Adipocyte (in vitro differentiated cells): ENCODE measurements around the gene ZMYM1.

Experiments used
- DNase-seq: peaks from one replicate; pipeline ENCODE4 v3.0.0-alpha.2; 2015; ENCODE audit warnings: low read depth
- H3K27me3 ChIP-seq: replicated peaks from 2 replicates; pipeline ENCODE4 v1.7.0; 2013; ENCODE audit warnings: mild to moderate bottlenecking, low read length, moderate library complexity; ENCODE audit not compliant: control insufficient read depth, insufficient read depth
- H3K36me3 ChIP-seq: 2 replicates; pipeline ENCODE4 v1.7.0; 2013; ENCODE audit warnings: low read length, mild to moderate bottlenecking, moderate library complexity; ENCODE audit not compliant: control insufficient read depth, insufficient read depth, severe bottlenecking
- H3K4me1 ChIP-seq: 2 replicates; pipeline ENCODE4 v1.7.0; 2013; ENCODE audit warnings: mild to moderate bottlenecking, low read length, moderate library complexity; ENCODE audit not compliant: control insufficient read depth, insufficient read depth
- H3K4me3 ChIP-seq: 2 replicates; pipeline ENCODE4 v1.7.0; 2013; ENCODE audit warnings: mild to moderate bottlenecking, low read length, moderate library complexity
- H3K9ac ChIP-seq: 2 replicates; pipeline ENCODE4 v1.7.0; 2013; ENCODE audit warnings: mild to moderate bottlenecking, low read length, moderate library complexity
- H3K9me3 ChIP-seq: 2 replicates; pipeline ENCODE4 v1.7.0; 2013; ENCODE audit warnings: mild to moderate bottlenecking, low read length, moderate library complexity; ENCODE audit not compliant: control insufficient read depth

The ZMYM1 gene

DNA sequence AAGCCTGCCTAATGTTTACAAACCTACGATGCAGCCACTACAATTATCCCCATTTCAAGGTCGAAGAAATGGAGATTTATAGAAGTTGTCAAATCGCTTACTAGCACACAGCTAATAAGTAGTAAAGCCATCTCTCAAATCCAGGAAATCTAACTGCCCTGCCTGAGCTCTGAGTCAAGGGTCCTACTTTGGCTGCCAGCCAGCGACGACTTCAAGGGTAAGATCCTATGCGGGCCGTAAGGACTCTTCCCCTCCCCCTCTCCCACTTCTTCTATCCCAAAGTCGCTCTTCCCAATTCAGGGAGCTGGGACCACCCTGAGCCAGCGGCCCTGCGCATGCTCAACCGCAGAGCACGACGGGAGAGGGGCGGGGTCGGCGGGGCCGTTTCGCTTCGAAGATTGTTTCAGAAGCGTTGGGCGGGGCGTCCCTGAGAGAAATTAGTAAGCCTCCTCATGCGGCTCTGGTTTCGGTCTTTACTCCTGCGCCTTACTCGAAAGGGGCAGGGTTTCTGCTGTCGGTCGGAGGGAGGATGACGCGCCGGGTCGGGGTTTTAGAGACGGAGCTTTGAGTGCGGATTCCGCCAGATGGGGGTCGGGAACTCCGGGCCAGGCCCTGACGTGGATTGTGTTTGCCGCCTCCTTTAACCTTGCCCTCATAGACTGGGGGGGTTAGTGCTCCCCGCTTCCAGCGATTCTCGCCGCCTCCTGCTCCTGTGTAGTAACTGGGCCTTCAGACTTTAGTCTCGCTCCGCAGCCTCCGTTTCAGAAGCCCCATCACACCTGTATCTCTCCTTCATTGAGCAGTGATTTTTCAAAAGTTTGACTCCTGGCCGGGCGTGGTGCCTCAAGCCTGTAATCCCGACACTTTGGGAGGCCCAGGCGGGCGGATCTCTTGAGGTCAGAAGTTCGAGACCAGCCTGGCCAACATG is at the start of gene ZMYM1:
Gene ZMYM1, plus strand, starts transcription at position 383 of the 928 bp plus-strand sequence. CDS start 14,603 bp downstream, outside the sequence.
- H3K4me3 ChIP-seq: peak within 1 kb of the TSS; percentile 98
- H3K9me3 ChIP-seq: no peaks in the 10 kb centered on the region
- no peaks in the 10 kb centered on the region for H3K27me3 ChIP-seq
- peak; percentile 94 for DNase-seq
- H3K36me3 ChIP-seq: no peaks in the 10 kb centered on the region
- H3K9ac ChIP-seq: peak within 1 kb of the TSS; percentile 97
- peaks cover 11% of the 10 kb centered on the region for H3K4me1 ChIP-seq

DNA sequence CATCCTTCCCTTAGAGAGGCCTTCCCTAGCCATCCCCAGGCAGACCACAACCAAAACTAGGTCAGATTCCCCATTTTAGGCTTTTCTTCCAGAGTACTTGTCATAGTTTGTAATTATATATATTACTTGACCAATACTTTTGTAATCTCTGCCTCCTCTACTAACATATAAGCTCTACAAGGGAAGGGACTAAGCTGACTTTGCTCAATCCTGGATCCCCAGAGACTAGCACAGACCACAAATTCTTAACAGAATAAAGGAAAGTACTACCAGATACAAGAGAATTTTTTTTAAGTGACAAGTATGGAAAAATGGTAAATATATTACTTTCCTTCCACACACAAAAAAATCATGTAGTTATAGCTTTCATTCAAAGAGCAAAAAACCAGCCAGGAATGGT is 49.4 kb upstream of the ZMYM1 start:
- Histone ChIP-seq H3K4me1 (peaks cover 15% of the 10 kb centered on the region), H3K27me3 (no peaks in the 10 kb centered on the region), H3K36me3 (peaks cover 16% of the 10 kb centered on the region), H3K9me3 (peaks cover 3% of the 10 kb centered on the region), H3K4me3 (peak overlapping the region; percentile 94), H3K9ac (peak overlapping the region; percentile 2)
- DNase-seq: peak; percentile 56

DNA sequence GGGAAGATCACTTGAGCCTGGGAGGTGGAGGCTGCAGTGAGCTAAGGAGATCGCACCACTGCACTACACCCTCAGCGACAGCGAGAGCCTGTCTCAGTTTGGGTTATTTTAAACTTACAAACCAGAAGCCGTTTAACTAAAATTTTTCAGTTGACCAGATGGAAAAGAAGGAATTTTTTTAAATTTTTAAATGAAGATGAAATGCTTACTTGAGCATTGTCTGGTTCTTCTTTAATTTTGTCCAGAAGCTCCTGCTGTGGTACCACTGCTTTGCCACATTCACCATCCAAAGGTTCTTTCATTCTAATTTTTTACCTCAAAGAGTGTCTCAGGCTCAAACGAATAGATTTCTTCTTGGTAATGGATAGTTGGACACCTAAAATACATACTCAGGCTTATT is 48.8 kb upstream of the ZMYM1 start:
- peak overlapping the region; percentile 94 for H3K4me3 ChIP-seq
- no peaks in the 10 kb centered on the region for H3K27me3 ChIP-seq
- peak overlapping the region; percentile 92 for H3K9ac ChIP-seq
- H3K9me3 ChIP-seq: peaks cover 3% of the 10 kb centered on the region
- peaks cover 16% of the 10 kb centered on the region for H3K36me3 ChIP-seq
- H3K4me1 ChIP-seq: peaks cover 15% of the 10 kb centered on the region
- no peak for DNase-seq

DNA sequence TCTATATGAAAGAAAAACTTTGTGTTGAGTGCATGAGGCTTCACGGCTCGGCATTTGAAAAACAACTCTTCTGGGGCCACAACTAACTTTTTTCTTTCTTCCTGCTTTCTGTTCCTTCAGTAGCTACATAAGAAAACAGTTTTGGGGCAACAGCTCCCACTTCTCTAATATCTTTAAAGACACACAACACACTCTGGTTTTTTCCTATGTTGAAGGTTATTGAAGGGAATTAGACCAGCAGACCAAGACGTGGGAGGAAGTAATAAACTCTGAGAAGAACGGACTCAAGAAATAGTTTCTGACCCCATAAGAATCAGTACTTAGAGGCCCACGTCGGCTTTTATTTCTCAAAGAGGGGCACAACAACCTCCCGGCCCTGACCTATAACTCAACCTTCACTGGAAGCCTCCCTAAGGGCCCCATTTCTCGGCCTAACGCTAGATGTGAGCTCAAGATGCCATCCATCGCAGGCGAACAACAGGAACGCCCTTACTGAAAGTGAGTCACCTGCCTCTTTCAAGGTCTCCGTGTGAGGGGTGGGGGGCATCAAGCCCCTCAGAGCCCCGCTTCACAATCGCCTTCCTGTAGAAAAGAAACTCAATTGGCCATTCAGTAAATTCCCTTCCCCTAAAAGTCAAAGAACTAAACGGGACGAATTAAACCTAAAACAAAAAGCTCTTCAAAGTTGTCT is 48.3 kb upstream of the ZMYM1 start:
- peak; percentile 68 for DNase-seq

DNA sequence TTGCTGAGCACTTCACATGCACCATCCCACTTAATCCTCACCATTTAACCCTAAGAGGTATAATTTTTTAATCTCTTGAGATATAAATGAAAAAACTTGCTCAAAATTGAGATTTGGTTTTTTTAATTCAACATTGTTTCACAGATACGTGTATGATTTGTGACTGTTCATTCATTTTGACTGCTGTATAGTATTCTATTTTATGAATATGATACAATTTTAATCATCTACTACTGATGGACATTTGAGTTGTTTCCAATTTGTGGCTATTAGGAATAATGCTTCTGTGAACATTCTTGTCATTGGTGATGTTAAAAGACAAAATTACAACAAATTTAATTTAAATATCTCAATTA is 46.8 kb upstream of the ZMYM1 start:
- peak overlapping the region; percentile 94 for H3K4me3 ChIP-seq
- H3K4me1 ChIP-seq: peaks cover 15% of the 10 kb centered on the region
- H3K9ac ChIP-seq: peak overlapping the region; percentile 92
- peaks cover 3% of the 10 kb centered on the region for H3K9me3 ChIP-seq
- no peaks in the 10 kb centered on the region for H3K27me3 ChIP-seq
- peaks cover 6% of the 10 kb centered on the region for H3K36me3 ChIP-seq
- DNase-seq: no peak

More for the DNA sequence above, 48.3 kb upstream of the ZMYM1 start:
- peaks cover 3% of the 10 kb centered on the region for H3K9me3 ChIP-seq
- peaks cover 15% of the 10 kb centered on the region for H3K4me1 ChIP-seq
- peaks cover 16% of the 10 kb centered on the region for H3K36me3 ChIP-seq
- peak overlapping the region; percentile 94 for H3K4me3 ChIP-seq
- peak overlapping the region; percentile 92 for H3K9ac ChIP-seq
- H3K27me3 ChIP-seq: no peaks in the 10 kb centered on the region

DNA sequence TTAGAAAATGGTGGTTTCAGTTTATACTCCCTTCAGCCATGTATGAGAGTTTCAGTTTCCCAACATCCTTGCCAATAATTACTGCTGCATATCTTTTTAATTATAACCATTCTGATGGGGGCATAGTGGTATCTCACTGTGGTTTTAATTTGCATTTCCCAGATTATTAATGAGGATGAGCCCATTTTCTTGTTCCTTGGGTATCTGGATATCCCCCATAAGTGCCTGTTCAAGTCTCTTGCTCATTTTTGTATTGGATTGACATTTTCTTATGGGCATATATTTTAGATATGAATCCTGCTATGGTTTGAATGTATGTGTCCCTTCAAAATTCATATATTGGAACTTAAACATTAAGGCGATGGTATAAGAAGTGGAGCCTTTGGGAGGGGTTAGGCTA is 45.8 kb upstream of the ZMYM1 start:
- DNase-seq: no peak
- Histone ChIP-seq H3K4me1 (peaks cover 15% of the 10 kb centered on the region), H3K4me3 (no peak overlapping the region), H3K27me3 (no peaks in the 10 kb centered on the region), H3K36me3 (no peaks in the 10 kb centered on the region), H3K9ac (no peak overlapping the region), H3K9me3 (peaks cover 3% of the 10 kb centered on the region)

DNA sequence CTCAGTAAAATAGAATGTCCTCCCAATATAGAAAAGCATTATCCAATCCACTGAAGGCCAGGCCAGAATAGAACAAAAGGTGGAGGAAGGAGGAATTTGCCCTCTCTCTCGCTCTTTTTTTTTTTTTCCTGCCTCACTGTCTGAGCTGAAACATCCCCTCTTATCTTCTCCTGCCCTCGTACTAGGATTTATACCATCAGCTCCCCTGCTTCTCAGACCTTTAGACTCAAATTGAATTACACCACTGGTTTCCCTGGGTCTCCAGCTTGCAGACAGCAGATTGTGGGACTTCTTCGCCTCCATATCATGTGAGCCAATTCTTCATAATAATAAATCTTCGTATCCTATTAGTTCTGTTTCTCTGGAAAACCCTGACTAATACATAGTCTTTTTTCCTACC is 42.6 kb upstream of the ZMYM1 start:
- DNase-seq: no peak
- no peaks in the 10 kb centered on the region for H3K4me1 ChIP-seq

DNA sequence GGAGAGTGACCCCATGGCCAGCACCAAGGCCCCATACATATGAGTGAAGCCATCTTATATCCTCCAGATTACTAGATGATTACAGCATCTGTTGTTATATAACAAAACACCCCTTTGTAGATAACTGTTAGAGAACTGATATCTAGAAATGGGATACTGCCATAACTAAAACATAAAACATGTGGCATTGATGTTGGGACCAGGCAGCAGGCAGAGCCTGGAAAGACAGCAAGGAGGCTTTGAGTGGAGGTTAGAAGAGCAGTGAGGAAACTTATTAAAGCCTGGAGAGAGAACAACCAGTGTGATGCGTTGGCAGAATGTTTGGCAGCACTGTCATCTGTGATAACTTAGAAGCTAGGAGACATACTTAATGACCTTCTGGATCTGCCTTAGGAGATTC is 42.0 kb upstream of the ZMYM1 start:
- H3K36me3 ChIP-seq: no peaks in the 10 kb centered on the region
- no peak overlapping the region for H3K9ac ChIP-seq
- no peak for DNase-seq
- H3K9me3 ChIP-seq: peaks cover 3% of the 10 kb centered on the region
- no peaks in the 10 kb centered on the region for H3K4me1 ChIP-seq
- H3K27me3 ChIP-seq: no peaks in the 10 kb centered on the region
- no peak overlapping the region for H3K4me3 ChIP-seq

More for the DNA sequence above, 42.6 kb upstream of the ZMYM1 start:
- Histone ChIP-seq H3K9me3 (peaks cover 3% of the 10 kb centered on the region), H3K27me3 (no peaks in the 10 kb centered on the region), H3K36me3 (no peaks in the 10 kb centered on the region), H3K9ac (no peak overlapping the region), H3K4me3 (no peak overlapping the region)

DNA sequence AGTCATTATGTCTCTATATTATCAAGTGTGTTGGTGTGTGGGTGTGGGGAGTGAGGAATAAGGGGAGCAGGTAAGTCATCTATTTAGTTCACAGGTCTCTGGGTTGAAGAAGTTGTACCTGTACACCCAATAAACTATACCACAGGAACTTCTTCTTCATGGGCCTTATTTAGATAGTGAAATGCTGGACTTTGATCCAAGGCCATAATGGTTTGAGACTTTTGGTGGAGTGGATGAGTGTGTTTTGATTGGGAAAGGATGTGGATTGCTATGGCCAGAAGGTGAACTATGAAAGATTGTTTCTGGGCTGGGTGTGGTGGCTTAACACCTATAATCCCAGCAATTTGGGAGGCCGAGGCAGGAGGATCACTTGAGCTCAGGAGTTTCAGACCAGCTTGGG is 40.5 kb upstream of the ZMYM1 start:
- H3K27me3 ChIP-seq: no peaks in the 10 kb centered on the region
- H3K4me3 ChIP-seq: no peak overlapping the region
- peaks cover 2% of the 10 kb centered on the region for H3K9me3 ChIP-seq
- H3K36me3 ChIP-seq: no peaks in the 10 kb centered on the region
- H3K9ac ChIP-seq: no peak overlapping the region
- no peaks in the 10 kb centered on the region for H3K4me1 ChIP-seq
- DNase-seq: no peak

DNA sequence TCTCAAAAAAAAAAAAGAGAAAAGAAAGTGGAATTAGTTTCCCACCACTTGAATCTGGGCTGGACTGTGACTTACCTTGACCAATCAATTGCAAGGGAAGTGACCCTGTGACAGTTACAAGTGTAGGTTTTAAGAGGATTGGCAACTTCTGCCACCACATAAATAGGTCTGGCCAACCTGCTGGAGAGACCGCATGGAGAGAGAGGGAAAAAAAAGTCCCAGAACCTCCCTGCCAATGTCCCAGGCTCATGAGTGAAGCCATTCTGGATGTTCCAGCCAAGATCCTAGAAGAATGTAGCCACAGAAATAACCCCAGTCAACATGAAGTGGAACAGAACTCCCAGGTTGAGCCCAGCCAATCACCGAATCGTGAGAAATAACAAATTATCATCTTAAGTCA is 35.7 kb upstream of the ZMYM1 start:
- no peaks in the 10 kb centered on the region for H3K36me3 ChIP-seq
- no peak overlapping the region for H3K4me3 ChIP-seq

DNA sequence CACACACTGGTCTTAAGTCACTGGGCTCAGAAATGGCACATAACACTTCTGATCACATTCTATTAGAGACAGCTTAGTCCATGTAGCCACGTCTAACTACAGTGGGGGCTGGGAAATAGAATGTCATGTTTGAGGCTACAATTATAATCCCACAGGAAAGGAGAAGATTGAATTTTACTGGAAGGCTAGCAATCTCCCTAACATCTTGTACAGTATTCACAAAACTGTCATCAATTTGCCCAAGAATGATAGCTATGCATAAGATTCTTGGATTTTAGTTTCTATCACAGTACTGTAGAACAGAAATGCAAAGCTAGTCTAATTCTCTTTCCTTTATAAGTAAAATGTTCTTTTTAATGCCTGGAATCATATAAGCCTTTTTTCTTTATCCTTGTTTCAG is 34.8 kb upstream of the ZMYM1 start:
- Histone ChIP-seq H3K27me3 (no peaks in the 10 kb centered on the region), H3K4me1 (peaks cover 14% of the 10 kb centered on the region), H3K9me3 (no peaks in the 10 kb centered on the region), H3K4me3 (no peak overlapping the region), H3K36me3 (no peaks in the 10 kb centered on the region), H3K9ac (no peak overlapping the region)
- DNase-seq: peak; percentile 29

More for the DNA sequence above, 35.7 kb upstream of the ZMYM1 start:
- H3K9me3 ChIP-seq: no peaks in the 10 kb centered on the region
- H3K27me3 ChIP-seq: no peaks in the 10 kb centered on the region
- H3K4me1 ChIP-seq: peaks cover 14% of the 10 kb centered on the region
- no peak overlapping the region for H3K9ac ChIP-seq
- DNase-seq: no peak
